GM03348 (cell line): Measurements from ENCODE around the gene POU6F2.
"Not testable (repeated sequence)": the region's sequence is repeated elsewhere in the genome, so short reads cannot be mapped to it uniquely, and the experiment has no call there.

Experiments
- DNase-seq: peaks from one replicate; pipeline ENCODE4 v3.0.0; 2012; ENCODE audit warnings: low spot score

Gene POU6F2

DNA sequence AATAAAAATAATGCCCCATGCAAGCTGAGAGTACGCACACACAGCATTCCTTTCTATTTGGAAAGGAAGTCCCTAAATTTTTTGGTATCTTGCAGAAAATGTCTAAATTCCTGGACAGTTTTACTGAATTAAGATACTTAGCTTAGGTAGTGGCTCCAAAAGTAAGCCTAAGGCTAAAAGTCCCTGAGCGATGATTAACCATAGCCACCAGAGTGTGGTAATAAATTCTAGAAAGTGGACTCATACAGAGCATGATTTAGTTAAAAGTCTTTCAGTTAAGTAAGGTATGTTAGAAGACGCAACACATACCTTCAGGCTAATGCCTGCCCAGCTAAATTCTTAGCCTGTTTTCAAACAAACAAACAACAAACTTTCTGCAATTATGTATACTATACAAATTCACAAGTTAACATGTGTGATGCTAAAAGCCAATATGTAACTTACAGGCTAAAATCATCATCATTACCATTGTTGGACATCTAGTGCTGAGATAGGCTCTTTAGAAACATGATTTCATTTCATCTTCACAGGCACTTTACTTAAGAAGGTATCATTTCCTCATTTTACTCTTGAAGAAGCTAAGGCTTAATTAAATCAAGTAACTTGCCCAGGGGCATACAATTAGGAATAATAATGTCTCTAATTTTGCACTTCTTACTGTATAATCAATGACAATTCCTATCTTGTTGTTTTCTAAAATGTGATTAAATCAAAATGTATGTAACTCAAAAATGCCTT is 327.1 kb downstream of the POU6F2 start:
- no peak for DNase-seq

DNA sequence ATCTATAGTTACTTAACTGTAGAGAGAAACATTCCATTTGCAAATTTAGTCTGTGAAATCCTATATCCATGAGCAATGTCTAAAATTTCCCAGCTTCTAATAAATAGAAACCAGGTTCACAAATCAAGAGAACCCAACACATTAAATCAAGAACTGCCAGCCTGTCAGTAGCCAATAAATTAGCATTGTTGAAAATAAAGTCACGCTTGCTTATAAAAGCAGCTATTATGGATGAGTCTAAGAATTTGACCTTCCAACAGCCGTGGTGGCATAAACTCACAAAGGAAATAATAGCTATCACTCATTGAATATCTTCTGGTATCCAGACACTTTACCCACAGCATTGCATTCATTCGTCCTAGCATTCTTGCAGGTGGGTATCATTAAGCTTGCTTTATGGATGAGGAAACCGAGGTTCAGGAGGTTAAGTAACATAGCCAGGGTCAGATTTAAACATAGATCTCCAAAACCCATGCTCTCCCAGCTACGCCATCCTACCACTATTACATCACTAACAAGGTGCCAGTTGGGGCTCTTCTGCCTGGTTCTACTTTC is 328.4 kb downstream of the POU6F2 start:
- DNase-seq, result no peak

DNA sequence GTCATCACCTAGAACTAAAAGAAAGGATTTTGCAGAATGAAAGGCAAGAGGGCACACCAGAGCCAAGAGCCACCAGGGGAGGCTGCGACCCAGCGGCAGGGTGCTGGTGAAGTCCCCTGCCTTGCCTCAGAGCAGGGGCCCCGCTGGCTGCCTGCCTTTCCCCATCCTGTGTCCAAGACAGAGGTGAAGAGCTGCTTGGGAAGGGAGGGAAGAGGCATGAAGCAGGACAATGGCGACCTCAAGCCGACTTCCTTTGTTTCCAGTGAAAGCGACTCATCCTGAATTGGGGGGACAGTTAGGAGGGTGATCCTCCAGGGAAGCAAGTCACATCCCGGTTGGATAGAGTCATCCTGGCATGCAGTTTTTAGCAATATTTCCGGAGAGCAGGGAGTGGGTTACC is 333.0 kb downstream of the POU6F2 start:
- no peak for DNase-seq

DNA sequence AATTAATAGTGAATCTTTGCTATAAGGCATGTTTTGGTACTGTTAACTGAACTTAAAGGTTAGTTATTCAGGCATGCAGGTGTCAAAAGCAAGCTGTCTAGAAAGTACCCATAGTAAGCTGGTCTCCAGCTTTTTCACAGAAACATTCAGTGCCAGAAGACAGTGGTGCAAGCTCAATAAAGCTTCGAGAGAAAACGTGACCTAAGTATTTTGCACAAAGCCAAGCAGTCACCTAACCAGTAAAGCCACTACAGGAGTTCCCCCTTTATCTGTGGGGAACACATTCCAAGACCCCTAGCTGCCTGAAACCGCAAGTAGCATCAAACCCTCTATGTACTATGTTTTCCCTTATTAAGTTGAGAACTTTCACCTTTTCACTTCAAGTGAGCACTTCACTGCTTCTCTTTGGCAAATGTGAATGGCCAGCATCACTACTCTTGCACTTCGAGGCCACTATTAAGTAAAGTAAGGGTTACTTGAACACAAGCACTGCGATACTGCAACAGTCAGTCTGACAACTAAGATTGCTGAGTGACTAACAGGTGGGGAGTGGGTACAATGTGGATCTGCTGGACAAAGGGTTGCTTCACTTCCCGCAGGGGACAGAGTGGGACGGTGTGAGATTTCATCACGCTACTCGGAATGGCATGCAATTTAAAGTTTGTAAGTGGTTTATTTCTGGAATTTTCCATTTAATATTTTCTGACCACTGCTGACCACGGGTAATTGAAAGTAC is 334.7 kb downstream of the POU6F2 start:
- DNase-seq, result no peak

DNA sequence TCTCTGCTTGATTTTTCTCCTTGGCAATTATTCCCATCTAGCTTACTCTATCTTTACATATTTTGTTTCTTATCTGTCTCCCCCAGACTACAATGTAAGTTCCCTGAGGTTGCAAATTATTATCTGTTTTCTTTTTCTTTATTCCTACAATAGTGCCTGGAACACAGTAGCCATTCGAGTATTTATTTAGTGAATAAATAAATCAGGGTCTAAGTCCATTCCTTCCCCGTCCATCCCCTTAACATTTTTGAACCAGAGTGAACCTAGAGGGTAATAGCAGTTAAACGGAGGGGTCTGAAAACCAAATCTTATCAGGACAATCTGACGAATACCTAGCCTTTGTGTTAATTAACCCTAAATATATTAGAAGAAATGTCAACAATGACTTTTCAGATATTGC is 335.7 kb downstream of the POU6F2 start:
- DNase-seq, result no peak

DNA sequence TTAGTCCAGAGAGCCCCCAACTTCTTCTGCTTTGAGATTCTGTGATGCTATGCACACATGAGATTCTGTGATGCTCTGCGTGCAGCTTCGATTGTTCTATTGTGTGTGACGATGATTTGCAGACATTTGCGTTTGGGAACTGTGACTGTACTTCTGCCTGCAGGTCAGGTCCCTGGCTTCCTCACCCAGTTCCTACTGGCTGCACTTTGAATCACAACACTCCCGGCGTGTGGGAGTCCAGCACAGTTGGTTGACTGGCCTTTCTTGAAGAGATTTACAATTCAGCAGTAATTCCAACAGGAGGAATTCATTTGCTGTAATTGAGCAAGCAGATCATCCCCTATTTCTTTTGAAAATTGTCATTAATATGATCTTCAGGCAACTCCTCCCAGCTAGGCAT is 336.3 kb downstream of the POU6F2 start:
- no peak for DNase-seq

DNA sequence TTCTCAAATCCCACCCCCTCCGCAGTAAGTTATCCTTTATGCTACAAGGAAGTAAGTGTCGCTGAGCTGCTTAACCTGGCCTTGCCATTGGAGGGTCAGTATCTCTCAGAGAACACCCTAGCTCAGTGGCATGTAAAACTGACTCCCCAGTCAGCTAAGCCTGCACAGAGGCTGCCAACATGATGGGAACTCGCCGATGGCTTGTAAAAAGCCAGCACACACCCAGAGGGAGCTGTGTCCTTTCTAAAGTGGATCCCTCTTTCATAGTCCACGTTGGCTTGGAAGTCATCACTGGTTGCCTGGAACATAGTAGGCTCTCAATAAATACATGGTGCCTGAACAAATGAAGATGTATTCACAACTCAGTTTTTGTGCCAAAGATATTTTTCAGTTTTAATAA is 339.4 kb downstream of the POU6F2 start:
- no peak for DNase-seq

DNA sequence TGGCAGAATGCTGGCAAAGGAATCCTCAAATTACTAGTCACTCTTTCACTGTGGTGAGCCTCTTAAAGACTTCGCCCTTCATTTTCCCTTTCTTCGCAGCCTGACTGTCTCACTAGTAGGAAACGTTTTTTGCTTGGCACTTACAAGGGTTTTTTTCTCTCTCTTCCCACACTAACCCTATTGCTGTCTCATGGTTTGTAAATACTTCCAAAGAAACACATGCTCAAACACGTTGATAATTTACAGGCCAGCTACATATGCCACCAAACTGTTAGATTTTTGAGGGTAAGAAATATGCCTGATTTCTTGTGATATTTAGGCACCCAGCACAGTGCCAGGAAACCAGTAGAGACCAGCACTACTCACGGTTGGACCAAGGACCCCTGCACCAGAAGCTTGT is 340.2 kb downstream of the POU6F2 start:
- DNase-seq, result no peak

DNA sequence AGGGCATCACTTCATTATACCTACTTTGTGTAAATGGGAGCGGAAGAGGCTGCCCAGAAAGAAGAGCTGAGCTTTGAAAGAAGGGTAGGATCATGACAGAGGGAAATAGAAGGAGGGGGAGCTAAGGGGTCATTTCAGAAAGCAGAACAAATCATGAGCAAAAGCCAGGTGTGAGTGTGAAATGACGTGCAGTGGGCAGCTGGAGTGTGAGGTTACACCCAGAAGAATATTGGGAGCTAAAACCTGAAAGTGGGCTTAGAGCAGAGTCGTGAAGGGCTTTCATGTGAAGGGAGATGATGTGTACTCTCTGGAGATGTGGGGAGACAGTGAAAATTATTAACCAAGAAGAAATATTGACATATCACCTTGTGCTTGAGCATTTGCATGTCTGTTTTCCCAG is 343.5 kb downstream of the POU6F2 start:
- no peak for DNase-seq

DNA sequence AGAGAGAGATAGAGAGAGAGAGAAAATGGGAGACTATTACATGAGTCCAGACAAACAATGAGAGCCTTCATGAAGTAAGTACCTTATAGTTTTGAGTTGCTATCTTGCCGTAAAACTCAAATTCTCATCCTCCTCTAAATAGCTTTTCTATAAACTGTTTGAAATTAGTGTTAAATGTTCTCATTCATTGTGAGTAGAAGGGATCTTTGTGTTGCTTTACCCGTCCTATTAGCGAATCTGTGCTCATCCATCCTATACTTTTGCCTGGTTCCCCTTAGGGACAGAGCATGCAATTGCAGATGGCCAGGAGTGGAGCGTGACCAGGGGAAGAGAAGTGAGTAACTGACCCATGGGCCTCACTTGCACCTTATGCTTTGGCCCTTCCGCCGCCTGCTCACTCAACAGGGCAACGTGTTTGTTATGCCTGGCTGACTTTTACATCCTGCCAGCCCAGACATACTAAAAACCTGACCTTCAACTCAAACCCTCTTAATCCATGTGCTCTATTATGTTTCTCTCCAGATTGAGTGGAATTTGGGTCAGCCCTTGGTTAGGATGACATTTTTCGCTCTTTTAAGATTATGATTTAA is 344.3 kb downstream of the POU6F2 start:
- DNase-seq, result no peak

DNA sequence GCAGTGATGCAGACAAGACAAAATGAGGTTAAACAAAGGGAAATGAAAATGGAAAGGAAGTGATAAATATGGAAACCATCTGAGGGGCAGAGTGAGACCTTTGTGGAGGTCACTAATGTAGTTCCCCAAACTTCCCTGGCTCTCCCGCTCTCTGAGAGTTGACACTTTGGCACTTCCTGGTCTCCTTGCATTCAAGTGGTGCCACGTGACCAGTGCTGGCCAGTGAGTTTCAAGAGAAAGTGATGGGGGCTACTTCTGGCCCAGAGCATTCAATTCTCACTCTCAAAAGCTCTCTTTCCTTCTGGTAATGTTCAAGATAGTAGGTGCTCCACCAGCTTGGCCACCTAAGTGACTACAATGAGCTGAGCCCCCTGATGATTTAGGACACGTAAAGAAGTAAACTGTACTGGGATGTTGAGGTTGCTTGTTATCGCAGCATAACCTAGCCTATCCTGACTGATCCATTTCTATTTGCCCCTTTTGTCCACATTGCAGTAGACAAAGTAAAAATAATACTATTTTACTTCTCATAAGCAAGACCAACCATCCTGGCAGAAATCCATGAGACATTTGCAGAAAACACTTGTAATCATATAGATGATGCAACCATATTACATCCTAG is 346.5 kb downstream of the POU6F2 start:
- DNase-seq, result no peak

DNA sequence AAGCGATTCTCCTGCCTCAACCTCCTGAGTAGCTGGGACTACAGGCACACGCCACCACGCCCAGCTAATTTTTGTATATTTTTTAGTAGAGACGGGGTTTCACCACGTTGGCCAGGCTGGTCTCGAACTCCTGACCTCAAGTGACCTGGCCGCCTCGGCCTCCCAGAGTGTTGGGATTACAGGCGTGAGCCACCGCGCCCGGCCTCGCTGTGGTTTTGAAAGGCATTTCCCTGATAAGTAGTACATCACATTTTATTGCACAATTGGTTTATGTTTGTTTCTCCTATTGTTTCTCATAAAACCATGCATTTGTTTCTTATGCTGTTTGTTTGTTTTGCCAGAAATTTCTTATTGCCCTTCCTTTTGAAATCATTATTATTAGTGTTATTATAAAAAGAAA is 353.9 kb downstream of the POU6F2 start:
- not testable (repeated sequence) for DNase-seq

DNA sequence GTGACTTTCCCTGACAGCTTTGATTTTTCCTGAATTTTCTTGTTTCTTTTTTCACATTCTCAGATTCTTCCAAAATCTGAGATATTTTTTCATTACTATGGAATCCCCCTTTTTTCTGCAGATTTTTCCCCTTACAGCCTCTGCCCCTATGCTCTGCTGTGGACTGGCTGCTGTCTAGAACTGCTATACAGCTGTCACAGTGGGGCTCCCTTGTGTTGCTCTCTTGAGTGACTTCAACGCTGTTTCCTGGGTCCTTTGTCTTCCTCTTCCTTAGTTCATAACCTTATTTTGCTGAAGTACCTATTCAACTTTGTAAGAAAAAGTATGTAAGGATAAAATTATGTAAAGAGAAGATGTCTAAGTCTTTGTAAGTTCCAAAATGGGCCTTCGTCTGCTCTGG is 354.4 kb downstream of the POU6F2 start:
- no peak for DNase-seq

DNA sequence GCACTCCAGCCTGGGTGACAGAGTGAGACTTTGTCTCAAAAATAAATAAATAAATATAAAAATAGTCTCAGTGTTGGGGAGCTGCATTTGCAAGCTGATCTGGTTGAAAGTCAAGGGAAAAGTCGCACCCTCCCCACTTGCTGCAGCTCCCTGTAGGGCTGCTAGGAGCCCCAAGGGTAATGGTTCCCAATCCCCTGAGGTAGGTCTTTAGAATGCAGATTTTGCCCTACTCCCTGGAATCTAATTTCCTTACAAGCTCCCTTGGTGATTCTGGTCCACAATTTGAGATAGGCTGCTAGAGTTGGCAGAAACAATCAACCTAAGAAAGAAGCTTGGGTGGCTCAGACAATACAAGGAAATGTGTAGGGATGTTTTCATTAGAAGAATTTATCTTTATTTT is 356.0 kb downstream of the POU6F2 start:
- no peak for DNase-seq

DNA sequence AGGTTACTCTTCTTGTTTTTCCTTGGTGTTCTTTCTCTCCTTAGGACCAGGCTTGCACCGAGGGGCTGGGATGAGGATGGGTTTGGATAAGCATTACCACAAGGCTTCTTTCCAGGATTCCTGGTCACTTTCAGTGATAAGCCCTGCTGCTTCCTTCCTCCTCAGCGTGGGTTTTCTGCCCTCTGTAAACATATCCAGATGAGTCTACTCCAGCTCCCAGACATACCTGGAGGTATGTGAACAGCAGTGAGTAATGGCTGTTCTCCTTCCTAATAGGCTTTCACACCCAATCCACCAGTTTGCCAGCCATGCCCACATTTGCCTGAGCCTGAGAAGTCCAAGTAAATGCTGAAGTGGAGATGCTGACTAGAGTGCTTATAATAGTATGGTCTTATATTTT is 358.7 kb downstream of the POU6F2 start:
- DNase-seq, result no peak

DNA sequence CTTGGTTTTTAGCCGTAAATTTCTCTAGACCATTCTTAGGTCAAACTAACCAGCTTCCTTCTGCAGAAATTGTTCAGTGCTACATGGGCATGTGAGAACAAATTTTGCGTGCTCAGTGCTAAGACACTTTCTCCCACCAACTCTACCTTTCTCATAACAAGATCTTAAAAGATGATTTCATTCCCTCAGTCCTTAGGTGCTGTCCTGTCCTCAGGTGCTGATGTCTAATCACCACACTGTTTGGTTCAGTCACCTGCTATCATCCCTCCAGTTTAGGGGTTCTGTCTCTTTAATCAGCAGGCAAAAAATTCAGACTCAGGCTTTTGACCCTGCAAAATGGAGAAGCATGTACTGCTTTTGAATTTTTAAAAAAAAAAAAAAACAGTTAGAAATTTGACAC is 361.0 kb downstream of the POU6F2 start:
- DNase-seq, result no peak

DNA sequence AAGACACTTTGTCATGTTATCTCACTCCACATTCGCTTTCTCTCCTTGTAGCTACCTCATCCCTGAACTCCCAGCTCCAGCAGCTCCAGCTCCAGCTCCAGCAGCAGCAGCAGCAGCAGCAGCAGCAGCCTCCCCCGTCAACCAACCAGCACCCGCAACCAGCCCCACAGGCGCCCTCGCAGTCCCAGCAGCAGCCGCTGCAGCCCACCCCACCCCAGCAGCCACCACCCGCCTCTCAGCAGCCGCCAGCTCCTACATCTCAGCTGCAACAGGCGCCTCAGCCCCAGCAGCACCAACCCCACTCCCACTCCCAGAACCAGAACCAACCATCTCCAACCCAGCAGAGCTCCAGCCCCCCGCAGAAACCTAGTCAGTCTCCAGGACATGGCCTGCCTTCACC is 361.9 kb downstream of the POU6F2 start:
- no peak for DNase-seq

DNA sequence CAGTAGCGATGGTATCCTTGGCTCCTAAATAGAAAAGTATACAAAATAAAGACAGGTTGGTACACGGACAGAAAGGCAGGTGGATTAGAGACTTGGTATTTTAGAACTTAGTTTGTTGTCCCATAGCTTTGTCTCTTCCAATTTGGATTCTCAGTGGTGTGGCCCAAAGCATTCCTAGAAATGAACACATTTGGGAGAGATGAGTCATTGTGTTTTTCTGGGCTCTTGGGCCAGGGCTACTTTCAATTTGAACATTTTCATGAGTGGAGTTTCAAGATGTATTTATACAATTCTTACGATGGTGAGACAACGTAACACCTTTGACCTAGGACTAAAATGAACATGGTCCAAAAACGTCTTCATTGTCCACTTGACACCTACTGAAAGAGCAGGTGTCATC is 363.4 kb downstream of the POU6F2 start:
- no peak for DNase-seq

DNA sequence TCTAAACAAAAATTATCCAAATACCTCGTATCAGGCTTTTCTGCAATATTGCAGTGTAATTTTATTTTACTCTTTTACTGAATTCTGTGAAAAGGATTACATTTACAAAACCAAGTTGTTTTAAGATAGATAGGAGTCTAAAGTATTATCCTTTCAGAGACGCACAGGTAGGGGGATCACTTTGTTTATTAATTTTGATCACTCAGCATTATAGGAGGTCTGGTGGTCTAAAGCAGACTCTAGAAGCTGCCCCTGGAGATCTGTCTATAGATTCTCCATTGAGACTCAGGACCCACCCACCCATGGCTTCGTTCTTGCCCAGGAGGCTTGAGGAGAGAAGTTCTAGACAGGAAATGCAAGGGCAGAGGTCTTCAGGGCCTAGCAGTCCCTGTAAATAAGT is 365.1 kb downstream of the POU6F2 start:
- no peak for DNase-seq

DNA sequence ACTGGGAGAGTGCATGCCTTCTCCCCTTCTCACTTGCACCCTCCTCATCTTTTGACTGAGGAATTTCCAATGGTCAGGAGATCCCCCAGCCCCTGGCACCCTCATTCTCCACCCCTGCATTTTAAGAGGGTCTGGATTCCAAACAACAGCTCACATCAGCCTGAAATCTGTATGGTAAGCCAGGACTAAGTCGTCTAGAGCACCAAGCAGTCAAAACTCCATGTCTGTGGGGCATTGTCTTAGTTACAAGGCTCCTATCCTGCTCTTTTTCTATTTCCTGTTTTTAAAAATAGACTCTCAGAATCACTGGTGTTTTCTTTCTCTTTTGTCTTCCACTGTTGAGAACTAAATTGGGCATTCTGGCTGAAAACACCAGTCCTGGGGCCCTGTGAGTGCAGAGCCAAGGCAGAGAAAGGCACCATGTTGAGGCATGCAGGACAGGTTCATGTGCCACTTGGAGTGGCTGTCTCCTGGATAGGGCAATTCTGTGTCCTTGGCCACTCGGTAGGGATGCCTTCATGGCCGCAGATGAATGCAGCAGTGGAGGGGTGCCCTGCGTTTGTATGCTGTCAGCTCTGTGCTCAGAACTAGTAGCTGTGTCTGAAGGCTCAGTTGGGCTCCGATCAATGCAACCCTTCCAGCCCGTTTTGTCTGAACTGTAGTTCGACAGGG is 371.9 kb downstream of the POU6F2 start:
- no peak for DNase-seq

DNA sequence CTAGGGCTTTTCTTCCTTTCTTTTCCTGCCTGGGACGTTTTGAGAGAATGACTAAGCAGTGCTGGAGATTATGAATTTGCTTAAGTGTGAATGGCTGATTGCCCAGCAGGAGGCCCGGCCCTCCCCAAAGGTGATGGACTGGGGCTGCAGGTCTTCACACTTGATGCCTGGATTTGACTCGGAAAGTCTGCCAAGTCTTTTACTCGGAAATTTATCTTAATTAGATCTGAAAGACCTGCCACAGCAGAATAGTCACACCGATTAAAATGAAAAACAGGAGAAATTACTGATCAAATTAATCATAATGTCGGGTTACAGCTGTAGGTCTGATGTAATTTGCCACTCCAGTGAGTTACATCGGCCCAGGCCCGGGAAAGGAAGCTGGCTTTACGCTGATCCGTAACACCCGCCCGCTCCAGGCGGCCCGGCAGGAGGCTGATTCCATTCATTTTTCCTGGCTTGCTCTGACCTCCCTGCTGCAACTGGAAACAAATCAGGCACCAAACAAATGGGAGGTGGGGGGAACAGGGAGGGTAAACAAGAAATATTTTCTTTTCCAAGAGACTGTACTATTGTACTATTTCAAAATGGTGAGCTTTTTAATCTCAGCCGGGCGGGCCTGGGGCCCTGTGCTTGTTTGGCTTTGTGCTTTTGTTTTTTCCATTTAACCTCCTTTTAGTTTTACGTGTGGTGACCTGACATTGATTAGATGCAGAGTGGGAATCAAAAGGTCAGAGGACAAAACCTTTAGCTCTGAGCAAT is 376.1 kb downstream of the POU6F2 start:
- peak; percentile 71 for DNase-seq
